GM12872 (cell line): Measurements from ENCODE around the gene LBH.

Source experiments
- TF ChIP-seq, protein P1 (sequence below): IDR thresholded peaks from 3 replicates; pipeline ENCODE4 v1.5.1; 2011; ENCODE audit warnings: low read depth, mild to moderate bottlenecking, low read length, moderate library complexity; ENCODE audit not compliant: insufficient read depth

The LBH gene

DNA sequence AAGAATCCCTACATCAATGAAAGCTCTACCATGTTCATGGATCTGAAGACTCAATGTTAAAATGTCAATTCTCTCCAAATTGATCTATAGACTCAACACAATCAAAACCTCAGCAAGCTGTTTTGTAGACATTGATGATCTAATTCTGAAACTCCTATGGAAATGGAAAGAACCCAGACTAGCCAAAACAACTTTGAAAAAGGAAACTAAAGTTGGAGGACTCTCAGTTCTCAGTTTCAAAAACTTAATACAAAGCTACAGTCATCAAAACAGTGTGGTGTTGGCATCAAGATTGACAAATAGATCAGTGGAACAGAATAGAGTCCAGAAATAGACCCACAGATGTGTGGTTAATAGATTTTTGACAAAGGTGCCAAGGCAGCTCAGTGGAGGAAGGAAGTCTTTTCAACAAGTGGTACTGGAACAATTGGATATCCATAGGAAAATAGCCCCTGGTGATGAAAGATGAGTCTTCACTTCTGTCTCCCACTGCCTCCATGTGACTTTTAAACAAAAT, 30.4 kb downstream of the LBH start:
- TF ChIP-seq, protein P1, sequence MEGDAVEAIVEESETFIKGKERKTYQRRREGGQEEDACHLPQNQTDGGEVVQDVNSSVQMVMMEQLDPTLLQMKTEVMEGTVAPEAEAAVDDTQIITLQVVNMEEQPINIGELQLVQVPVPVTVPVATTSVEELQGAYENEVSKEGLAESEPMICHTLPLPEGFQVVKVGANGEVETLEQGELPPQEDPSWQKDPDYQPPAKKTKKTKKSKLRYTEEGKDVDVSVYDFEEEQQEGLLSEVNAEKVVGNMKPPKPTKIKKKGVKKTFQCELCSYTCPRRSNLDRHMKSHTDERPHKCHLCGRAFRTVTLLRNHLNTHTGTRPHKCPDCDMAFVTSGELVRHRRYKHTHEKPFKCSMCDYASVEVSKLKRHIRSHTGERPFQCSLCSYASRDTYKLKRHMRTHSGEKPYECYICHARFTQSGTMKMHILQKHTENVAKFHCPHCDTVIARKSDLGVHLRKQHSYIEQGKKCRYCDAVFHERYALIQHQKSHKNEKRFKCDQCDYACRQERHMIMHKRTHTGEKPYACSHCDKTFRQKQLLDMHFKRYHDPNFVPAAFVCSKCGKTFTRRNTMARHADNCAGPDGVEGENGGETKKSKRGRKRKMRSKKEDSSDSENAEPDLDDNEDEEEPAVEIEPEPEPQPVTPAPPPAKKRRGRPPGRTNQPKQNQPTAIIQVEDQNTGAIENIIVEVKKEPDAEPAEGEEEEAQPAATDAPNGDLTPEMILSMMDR = no peak

DNA sequence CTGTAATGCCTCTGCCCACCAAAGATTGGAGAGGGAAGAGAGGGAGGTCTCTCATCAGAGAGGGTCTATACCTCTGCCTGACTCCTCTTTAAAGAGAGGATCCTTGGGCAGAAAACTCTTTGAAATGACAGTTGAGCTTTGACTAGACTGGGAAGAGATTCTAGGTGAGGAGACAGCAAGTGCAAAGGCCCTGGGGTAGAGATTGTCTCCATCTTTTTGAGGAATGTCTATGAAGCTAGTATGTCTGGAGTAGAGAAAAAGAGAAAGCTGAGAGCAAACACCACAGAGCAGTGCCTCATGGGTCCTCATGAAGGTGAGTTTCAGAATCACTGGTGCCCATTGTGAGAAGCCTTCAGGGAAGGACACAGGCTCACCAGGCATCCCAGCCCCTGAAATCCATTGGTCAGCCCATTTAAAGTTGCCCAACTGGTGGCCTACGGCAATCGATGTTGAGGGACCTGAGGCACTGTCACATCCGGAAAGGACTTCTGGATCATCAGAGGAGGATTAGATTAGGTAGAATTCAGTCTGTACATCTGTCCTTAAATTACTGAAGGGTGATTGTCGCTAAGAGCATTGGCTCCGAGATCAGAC, 31.5 kb downstream of the LBH start:
- TF ChIP-seq, protein P1 = no peak

DNA sequence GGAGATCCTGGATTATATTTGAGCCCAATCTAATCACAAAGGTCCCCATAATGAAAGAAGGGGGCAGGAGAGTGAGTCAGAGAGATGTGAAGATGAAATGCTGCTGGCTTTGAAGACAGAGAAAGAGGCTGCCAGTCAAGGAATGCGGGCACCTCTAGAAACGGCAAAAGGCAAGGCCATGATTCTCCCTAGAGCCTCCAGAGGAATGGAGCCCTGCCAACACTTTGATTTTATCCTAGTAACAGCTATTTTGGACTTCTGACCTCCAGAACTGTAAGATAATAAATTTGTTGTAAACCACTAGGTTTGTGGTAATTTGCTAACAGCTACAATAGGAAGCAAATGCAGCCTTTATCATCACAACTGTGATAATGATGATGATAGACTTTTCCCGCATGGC, 32.9 kb downstream of the LBH start:
- TF ChIP-seq, protein P1 = no peak

DNA sequence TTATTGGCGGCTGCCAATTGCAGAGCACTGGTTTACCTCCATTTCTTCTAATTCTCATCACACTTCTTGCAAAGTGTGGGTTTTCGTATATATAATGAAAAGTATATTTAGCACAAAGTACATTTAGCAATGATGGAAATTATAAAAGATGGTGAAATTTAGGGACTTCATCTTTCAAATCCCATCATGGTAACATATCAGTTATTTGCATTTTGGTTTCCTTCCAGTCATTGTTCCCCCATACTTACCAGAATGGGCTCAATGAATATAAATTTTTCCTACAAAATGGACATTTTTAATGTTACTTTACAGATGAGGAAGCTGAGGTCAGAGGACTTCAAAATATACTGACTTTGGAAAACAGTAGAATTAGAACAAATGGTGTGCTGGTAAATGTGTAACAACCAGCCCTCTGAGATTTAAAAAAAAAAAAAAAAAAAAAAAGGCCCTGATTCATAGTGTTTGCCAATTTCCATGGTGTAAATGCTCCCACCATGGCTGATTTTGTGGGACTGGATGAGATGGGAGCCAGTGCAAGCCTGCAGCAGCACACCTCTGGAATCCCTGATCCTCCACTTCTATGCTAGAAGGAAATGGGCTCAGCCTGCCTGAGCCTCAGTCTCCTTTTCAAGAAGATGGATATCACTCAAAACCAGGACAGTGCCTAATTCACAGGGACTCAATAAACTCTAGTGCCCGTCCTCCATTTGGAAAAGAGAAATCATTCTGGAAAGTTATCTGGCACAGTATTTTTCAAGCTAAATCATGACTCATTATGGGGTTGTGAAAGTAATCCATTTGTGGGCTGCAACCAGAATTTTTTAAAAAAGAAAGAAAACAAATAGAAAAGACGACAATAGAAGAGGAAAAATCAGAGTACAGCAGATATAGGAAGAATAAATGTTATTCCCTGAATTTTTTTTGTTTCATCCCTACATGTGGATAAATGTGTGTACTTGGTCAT, 34.0 kb downstream of the LBH start:
- TF ChIP-seq, protein P1 = no peak

DNA sequence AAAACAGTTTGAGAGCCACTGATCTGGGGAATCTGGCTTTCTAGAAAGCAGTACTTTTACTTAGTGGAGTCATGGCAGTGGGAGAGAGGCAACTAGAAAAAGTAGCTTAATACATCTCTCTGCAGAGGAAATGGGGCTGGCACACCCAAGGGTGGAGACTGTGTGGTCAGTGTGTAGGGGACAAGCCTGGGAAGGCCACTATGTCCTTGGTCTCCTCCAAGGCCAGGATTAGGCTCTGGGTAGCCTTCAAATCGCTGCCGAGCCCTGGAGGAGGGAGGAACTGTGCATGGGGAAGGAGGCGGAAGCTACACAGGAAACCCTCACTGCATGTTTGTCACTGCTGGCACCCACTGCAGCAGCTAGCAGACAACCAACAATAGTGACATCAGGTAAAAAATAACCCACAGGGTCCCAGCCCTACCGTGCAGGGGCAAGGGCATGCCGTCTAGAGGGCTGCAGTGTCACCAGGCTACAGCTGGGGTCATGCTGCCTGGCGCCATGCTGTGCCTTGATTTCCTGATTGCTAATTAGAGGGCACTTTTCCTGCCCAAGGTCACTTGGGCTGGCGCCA, 34.8 kb downstream of the LBH start:
- TF ChIP-seq, protein P1 = no peak

DNA sequence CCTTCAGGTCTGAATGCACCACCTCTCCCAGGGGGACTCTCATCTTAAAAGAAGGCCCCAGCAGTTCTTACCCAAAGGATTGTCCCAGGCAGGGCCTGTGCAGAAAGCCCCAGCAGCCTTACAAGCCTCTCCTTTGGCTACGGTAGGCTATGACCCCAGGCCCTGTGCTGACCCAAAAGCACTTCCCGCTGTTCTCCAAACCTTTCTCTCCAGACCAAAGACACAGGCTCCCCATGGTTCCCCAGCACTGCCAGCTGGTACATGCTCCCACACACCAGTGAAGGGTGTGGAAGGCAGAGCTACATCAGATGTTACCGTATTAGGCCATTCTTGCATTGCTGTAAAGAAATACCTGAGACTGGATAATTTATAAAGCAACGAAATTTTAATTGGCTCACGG, 35.4 kb downstream of the LBH start:
- TF ChIP-seq, protein P1 = no peak
